Peyer's patch (tissue), 4 donors: ENCODE results near the gene TRPC4. TPM values are rescaled to one million over a fixed set of nuclear protein-coding genes. Genes with fewer than 3 reads are reported as not detected.

Source experiments
- DNase-seq, 3 donors: peaks; one replicate each; pipeline ENCODE4 v3.0.0-alpha.2; 2017 to 2019
- H3K27ac ChIP-seq, 4 donors: fragments of 200-600 bp; sonication (generic); one replicate each; pipeline ENCODE4 v1.5.1; 2016 to 2019
- H3K27me3 ChIP-seq, 2 donors: fragments of 200-600 bp; sonication (generic); one replicate each; pipeline ENCODE4 v1.5.1; 2019
- H3K36me3 ChIP-seq, 3 donors: fragments of 200-600 bp; sonication (generic); one replicate each; pipeline ENCODE4 v1.5.1; 2016 to 2019
- H3K4me1 ChIP-seq, 4 donors: fragments of 200-600 bp; sonication (generic); one replicate each; pipeline ENCODE4 v1.5.1; 2016 to 2019
- H3K4me3 ChIP-seq, 4 donors: fragments of 200-600 bp; sonication (generic); 1 replicate in 3 of 4; 2 replicates in 1 of 4; pipeline ENCODE4 v1.5.1; 2016 to 2019; ENCODE audit warnings: mild to moderate bottlenecking in 1 of 4
- H3K9me3 ChIP-seq, 4 donors: fragments of 200-600 bp; sonication (generic); one replicate each; pipeline ENCODE4 v1.5.1; 2016 to 2019; ENCODE audit warnings: mild to moderate bottlenecking in 1 of 4
- POLR2A ChIP-seq, 2 donors: fragments of 450-650 bp; IDR thresholded peaks; one replicate each; pipeline ENCODE4 v1.5.1; 2017; ENCODE audit warnings: antibody characterized with exemption in 2 of 2, mild to moderate bottlenecking in 2 of 2, moderate library complexity in 2 of 2
- total RNA-seq, 4 donors: library from RNA; depleted of rRNA; stranded (reverse); fragments of >200 nt; gene quantifications; one replicate each; pipeline ENCODE4 v1.1.0, GENCODE V29; 2016
- TF ChIP-seq, protein P1 (sequence below), 6 experiments: fragments of 450-650 bp in 4 of 6; fragments of 200-600 bp in 2 of 6; sonication (generic) in 1 of 6; IDR thresholded peaks; one replicate each; pipeline ENCODE4 v1.5.1; 2017 to 2019; ENCODE audit warnings: antibody characterized with exemption in 6 of 6, mild to moderate bottlenecking in 3 of 6, moderate library complexity in 1 of 6

Gene TRPC4
- total RNA-seq, result 1 to 10 TPM in 1 of 4 donors, not detected in 3; 1.2 TPM

DNA sequence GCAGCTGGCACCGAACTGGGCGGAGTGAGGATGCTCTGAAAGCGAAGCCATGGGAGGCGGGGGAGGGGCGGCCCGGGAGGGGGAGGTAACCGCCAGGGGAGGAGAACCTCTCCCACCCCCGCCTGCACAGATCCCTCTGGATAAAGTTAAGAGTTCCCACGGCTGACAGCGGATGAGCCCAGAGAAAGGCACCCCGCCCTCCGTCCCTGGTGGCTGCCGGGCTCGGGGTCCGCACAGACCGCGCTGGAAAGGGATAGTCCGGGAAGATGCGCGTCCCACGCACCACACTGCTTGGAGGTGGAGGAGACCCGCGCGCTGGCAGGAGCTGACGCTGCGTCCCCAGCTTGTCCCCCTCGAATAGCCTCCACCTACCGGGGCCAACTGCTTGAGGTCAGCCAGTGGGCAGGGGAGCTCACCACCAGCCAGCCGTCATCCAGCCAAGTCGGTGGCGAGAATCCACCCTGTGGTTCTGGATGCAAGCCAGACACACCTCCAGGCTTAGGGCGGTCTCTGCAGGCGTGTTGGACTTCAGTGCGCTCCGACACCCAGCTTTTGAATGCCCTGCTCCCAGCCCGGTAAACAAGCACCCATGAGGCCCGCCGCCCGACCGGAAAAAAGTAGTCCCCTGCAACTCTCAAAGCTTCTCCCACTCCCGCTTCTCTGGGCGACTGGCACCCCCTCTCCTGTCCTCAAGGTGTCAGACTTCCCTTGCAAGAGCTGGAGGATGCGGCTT lies at the start of gene TRPC4:
TRPC4 (minus strand) TSS at position 17 of the 733 bp plus-strand sequence. CDS start 86,439 bp downstream, outside the sequence.
- Histone ChIP-seq H3K27me3 (no peaks in the 10 kb centered on the region), H3K27ac (peak within 1 kb of the TSS in 2 of 4 donors; percentile 52 to 54), H3K36me3 (no peaks in the 10 kb centered on the region), H3K4me3 (peak within 1 kb of the TSS; percentile 8 to 50 (median 26)), H3K9me3 (no peaks in the 10 kb centered on the region), H3K4me1 (no peaks in the 10 kb centered on the region)
- DNase-seq, result peak in 1 of 3 donors; percentile 47
- TF ChIP-seq POLR2A (IDR thresholded peaks at IDR 0.05), result no peak
- TF ChIP-seq, protein P1, sequence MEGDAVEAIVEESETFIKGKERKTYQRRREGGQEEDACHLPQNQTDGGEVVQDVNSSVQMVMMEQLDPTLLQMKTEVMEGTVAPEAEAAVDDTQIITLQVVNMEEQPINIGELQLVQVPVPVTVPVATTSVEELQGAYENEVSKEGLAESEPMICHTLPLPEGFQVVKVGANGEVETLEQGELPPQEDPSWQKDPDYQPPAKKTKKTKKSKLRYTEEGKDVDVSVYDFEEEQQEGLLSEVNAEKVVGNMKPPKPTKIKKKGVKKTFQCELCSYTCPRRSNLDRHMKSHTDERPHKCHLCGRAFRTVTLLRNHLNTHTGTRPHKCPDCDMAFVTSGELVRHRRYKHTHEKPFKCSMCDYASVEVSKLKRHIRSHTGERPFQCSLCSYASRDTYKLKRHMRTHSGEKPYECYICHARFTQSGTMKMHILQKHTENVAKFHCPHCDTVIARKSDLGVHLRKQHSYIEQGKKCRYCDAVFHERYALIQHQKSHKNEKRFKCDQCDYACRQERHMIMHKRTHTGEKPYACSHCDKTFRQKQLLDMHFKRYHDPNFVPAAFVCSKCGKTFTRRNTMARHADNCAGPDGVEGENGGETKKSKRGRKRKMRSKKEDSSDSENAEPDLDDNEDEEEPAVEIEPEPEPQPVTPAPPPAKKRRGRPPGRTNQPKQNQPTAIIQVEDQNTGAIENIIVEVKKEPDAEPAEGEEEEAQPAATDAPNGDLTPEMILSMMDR (IDR thresholded peaks at IDR 0.05), result peak in 4 of 6 experiments; percentile 10 to 28 (median 22)

GRCh38 chr13:37918751-37919150 lies 49.2 kb upstream of the TRPC4 start:
- DNase-seq, result no peak

DNA sequence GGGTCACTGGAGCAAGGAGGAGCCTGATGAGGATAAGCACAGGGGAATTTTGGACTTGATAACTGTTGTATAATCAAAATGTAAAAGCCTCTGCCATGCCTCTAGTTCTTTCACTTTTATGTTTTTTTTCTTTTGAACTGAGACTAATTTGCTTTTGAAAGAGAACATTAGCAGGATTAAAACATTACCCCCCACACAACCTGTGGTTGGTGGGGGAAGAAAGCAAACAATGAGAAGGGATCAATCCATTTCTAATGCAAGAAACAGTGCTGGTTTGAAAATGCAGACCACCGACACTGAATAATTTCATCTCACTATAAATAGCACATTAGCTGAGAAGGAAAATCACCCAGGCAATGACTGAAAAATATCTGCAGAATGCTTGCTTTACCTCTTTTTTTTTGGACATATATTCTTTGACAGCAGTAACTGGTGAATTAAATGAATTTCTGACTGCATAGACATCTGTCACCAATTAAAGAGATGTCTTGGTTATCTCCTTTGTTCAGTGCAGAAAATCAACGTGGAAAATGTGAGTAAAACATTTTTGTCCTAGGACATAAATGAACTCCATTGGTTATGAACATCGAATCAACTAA lies 48.6 kb upstream of the TRPC4 start:
- no peak for DNase-seq
- Histone ChIP-seq H3K27me3 (no peaks in the 10 kb centered on the region), H3K4me3 (no peak overlapping the region), H3K27ac (no peak overlapping the region), H3K9me3 (no peaks in the 10 kb centered on the region), H3K4me1 (no peaks in the 10 kb centered on the region), H3K36me3 (no peaks in the 10 kb centered on the region)
- TF ChIP-seq, protein P1 (IDR thresholded peaks at IDR 0.05), result no peak
- TF ChIP-seq POLR2A (IDR thresholded peaks at IDR 0.05), result no peak

More at GRCh38 chr13:37918751-37919150, 49.2 kb upstream of the TRPC4 start:
- Histone ChIP-seq H3K36me3 (no peaks in the 10 kb centered on the region), H3K27me3 (no peaks in the 10 kb centered on the region), H3K9me3 (no peaks in the 10 kb centered on the region), H3K4me1 (no peaks in the 10 kb centered on the region), H3K27ac (no peak overlapping the region), H3K4me3 (no peak overlapping the region)
- TF ChIP-seq, protein P1 (IDR thresholded peaks at IDR 0.05), result no peak
- no peak for TF ChIP-seq POLR2A (IDR thresholded peaks at IDR 0.05)

DNA sequence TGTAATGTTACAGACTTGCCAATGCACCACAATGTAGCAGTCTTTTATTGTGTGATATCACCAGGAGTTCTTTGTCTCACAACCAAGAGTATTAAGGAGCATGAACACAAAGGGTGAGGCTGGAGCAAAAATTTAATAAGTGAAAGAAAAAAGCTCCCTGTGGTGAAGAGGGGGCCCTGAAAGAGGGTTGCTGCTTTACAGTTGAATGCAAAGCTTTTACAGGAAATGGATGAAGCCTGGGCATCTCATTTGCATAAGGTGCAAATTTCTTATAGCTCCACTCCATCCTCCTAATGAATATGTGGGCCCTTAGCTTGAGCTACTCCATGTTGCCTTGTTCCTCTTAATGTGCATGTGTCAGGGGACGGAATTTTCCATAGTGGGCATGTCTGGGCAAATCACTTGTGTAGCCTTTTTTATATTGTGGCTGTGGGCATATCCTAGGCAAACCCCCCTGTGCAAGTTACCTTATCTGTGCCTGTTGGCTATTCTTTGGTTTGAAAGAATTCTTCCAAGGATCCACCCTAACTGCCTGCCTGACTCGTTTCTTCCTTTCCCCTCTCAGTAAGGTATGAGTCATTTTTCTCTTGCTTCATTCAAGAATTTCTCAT lies 45.3 kb upstream of the TRPC4 start:
- no peaks in the 10 kb centered on the region for H3K27me3 ChIP-seq
- H3K9me3 ChIP-seq, result no peaks in the 10 kb centered on the region
- H3K4me1 ChIP-seq, result no peaks in the 10 kb centered on the region
- TF ChIP-seq, protein P1 (IDR thresholded peaks at IDR 0.05), result no peak
- TF ChIP-seq POLR2A (IDR thresholded peaks at IDR 0.05), result no peak
- no peak overlapping the region for H3K27ac ChIP-seq
- DNase-seq, result no peak
- H3K4me3 ChIP-seq, result no peak overlapping the region
- H3K36me3 ChIP-seq, result no peaks in the 10 kb centered on the region

DNA sequence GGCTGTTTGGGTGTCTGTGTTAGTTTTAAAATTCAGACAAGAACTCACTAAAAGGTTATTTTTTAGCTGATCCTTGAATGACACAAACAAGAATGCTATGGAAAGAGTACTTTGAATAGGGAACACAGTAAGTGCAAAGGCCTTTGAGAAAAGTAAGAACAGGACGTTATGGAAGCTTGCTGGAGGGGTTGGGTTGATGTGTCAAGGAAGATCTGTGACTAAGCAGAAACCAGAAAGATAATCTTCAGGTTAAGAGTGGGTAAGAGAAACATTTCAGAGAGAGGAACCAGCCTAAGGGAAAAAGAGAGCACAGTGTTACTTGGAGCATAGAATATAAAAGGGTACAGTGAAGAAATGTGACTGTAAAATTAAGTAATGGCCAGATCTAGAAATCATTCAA lies 41.2 kb upstream of the TRPC4 start:
- Histone ChIP-seq H3K27ac (no peak overlapping the region), H3K4me3 (no peak overlapping the region), H3K36me3 (no peaks in the 10 kb centered on the region), H3K27me3 (no peaks in the 10 kb centered on the region), H3K4me1 (no peaks in the 10 kb centered on the region), H3K9me3 (no peaks in the 10 kb centered on the region)
- no peak for DNase-seq
- TF ChIP-seq POLR2A (IDR thresholded peaks at IDR 0.05), result no peak
- TF ChIP-seq, protein P1 (IDR thresholded peaks at IDR 0.05), result no peak
